GM12873 (cell line): ENCODE results near the gene CHN2.

Experiments
- TF ChIP-seq, protein P1 (sequence below): IDR thresholded peaks from 2 replicates; pipeline ENCODE4 v1.5.1; 2012; ENCODE audit warnings: low read depth, mild to moderate bottlenecking, moderate library complexity, low read length, control low read depth; ENCODE audit not compliant: insufficient read depth; ENCODE audit errors: missing control alignments

CHN2 gene

GRCh38 chr7:29281782-29282541 lies 87.4 kb downstream of the CHN2 start:
- TF ChIP-seq, protein P1, sequence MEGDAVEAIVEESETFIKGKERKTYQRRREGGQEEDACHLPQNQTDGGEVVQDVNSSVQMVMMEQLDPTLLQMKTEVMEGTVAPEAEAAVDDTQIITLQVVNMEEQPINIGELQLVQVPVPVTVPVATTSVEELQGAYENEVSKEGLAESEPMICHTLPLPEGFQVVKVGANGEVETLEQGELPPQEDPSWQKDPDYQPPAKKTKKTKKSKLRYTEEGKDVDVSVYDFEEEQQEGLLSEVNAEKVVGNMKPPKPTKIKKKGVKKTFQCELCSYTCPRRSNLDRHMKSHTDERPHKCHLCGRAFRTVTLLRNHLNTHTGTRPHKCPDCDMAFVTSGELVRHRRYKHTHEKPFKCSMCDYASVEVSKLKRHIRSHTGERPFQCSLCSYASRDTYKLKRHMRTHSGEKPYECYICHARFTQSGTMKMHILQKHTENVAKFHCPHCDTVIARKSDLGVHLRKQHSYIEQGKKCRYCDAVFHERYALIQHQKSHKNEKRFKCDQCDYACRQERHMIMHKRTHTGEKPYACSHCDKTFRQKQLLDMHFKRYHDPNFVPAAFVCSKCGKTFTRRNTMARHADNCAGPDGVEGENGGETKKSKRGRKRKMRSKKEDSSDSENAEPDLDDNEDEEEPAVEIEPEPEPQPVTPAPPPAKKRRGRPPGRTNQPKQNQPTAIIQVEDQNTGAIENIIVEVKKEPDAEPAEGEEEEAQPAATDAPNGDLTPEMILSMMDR, result no peak

DNA sequence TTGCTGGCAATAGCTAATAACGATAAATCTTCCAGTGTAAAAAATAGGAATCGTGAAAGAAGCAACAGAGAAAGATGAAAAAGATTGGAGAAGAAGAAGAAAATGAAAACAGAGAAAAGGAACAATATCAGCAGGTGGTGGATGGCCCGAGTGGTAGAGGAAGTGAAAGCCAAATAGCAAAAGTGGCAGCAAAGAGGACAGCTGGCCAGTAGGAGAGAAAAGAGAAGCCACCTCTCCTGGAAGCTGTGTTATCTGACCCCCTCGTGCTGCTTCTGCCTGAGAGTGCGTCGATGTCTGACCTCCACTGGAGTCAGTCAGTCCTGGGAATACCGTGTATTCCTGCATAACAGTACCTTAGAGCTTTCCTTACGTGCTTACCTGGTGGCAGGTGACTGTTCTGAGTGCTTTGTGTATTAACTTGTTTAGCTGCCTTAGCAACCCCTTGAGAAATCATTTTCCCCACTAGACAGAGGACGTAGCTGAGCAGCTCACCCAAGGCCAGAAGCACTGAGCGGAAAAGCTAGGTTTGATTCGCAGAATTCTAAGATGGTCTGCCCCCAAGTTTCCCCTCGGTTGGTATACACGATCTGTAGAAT lies 88.3 kb downstream of the CHN2 start:
- TF ChIP-seq, protein P1, result no peak

DNA sequence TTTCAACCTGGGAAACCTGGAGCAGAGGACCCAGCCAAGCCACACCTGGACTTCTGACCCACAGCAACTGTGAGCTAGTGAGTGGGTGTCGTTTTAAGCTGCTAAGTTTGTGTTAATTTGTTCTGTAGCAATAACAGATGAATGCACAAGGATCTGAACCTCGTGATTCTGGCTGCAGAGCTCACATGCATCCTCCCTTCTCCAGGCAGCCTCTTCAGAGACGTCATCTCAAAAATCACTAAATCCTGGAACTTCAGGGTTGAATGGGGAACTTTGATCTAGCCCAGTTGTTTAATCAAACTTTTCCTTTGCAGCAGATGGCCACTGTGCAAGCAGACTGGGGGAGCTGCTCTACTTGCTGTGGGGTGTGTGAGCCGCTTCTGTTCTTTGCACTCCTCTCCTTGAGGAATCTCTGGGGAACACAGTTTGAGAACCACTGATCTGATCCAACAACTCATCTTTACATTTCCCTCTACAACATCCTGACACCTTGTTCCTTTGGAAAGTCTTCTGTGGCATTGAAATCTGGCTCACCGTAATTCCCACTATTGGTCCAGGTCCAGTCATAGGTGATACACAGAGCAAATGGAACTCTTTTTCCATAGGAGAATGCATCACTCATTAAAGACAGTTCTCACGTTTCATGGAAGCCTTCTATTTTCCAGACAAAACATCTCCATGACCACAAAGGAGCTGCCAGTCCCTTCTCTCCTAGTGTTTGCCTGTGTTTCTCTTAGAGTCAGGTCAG lies 90.3 kb downstream of the CHN2 start:
- TF ChIP-seq, protein P1, result no peak

DNA sequence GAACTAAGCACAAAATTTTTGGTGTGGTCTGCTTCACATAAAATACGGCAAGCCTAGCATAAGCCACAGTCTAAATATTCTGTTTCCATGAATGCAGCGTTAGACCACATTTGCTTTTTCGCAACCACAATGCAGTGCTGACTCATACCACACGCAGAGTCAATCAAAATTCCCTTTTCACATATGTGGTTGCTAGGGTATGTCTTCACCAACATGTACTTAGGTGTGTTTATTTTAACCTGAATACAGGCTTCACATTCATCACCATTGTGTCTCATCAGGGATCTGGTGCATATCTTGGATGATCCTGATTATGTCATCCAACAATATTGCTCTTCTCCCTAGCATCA lies 90.8 kb downstream of the CHN2 start:
- TF ChIP-seq, protein P1, result no peak

DNA sequence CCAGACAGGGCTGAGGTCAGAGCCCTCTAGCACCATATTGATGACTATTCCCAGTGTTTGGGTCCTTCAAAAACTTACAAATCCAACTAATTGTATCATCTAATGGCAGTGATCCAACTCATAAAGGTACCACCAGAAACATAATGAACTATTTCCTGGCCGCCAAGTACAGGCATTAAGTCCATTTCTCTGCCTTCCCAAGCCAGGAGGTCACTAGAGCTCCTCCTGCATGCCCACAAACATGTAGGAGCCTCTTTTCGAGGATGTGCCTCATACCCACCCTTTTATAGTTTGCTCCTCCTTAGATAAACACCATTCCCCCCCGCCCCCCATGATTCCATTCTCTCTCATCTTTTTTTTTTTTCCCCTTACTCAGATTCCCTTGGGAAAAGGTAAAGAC lies 91.3 kb downstream of the CHN2 start:
- TF ChIP-seq, protein P1, result no peak

DNA sequence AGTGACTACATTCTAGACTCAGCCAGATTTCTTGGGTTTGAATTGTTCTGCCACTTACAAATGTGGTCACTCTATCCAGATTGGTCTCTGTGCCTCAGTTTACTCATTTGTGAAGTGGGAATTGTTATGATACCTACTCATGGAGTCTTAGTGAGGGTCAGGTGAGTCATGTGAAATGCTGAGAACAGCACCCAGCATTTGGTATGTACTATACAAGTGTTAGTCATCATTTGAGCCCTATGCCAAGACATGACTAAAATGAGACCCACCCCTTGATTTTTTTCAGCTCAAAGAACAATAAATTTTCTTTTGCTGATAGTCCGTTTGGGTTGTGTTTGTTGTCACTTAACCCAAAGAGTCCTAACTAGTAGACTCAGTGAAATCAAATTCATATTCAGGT lies 92.8 kb downstream of the CHN2 start:
- TF ChIP-seq, protein P1, result no peak
